Neural cell (in vitro differentiated cells): Measurements from ENCODE around the gene ZNF148. TPM values are rescaled to one million over a fixed set of nuclear protein-coding genes. Genes with fewer than 3 reads are reported as not detected.

Source experiments
- H2AFZ ChIP-seq: fragments of 200-600, 300-800 bp; sonication (generic), shearing (Covaris generic); 2 replicates; pipeline ENCODE4 v1.6.0; 2014; ENCODE audit warnings: low read depth, mild to moderate bottlenecking, antibody characterized with exemption, low read length, moderate library complexity
- H3F3A ChIP-seq: fragments of 200-600 bp; shearing (Covaris generic); 2 replicates; pipeline ENCODE4 v1.6.1; 2016; ENCODE audit warnings: mild to moderate bottlenecking, moderate library complexity, mixed read lengths, antibody characterized with exemption, low read length; ENCODE audit not compliant: insufficient read depth, poor library complexity, severe bottlenecking
- H3K27ac ChIP-seq: fragments of 200-600, 300-800 bp; sonication (generic), shearing (Covaris generic); 2 replicates; pipeline ENCODE4 v1.5.1; 2014; ENCODE audit warnings: mild to moderate bottlenecking, low read length, moderate library complexity
- H3K27me3 ChIP-seq: fragments of 300-800, 200-600 bp; sonication (generic), shearing (Covaris generic); 2 replicates; pipeline ENCODE4 v1.6.0; 2014; ENCODE audit warnings: mild to moderate bottlenecking, low read depth, low read length, moderate library complexity; ENCODE audit not compliant: insufficient read depth
- H3K36me3 ChIP-seq: fragments of 300-800, 200-600 bp; sonication (generic), shearing (Covaris generic); 2 replicates; pipeline ENCODE4 v1.5.1; 2014; ENCODE audit warnings: mild to moderate bottlenecking, antibody characterized with exemption, low read length, moderate library complexity; ENCODE audit not compliant: insufficient read depth
- H3K4me2 ChIP-seq: fragments of 300-800, 200-600 bp; sonication (generic), shearing (Covaris generic); 2 replicates; pipeline ENCODE4 v1.6.0; 2014; ENCODE audit warnings: mild to moderate bottlenecking, low read length
- H3K4me3 ChIP-seq: fragments of 300-800, 200-600 bp; sonication (generic), shearing (Covaris generic); 2 replicates; pipeline ENCODE4 v1.5.1; 2014; ENCODE audit warnings: mild to moderate bottlenecking, low read length, moderate library complexity
- H3K79me2 ChIP-seq: fragments of 200-600 bp; shearing (Covaris generic); replicated peaks from 2 replicates; pipeline ENCODE4 v1.6.0; 2014; ENCODE audit warnings: mild to moderate bottlenecking, low read length, moderate library complexity; ENCODE audit not compliant: insufficient read depth
- H3K9ac ChIP-seq: fragments of 300-800, 200-600 bp; sonication (generic), shearing (Covaris generic); 2 replicates; pipeline ENCODE4 v1.6.1; 2016; ENCODE audit warnings: mild to moderate bottlenecking, low read length, mixed read lengths
- H3K9me2 ChIP-seq: fragments of 200-600 bp; shearing (Covaris generic); 2 replicates; pipeline ENCODE4 v1.6.1; 2016; ENCODE audit warnings: mild to moderate bottlenecking, low read length, mixed read lengths; ENCODE audit not compliant: insufficient read depth
- H3K9me3 ChIP-seq: fragments of 200-600, 300-800 bp; sonication (generic), shearing (Covaris generic); 2 replicates; pipeline ENCODE4 v1.6.1; 2016; ENCODE audit warnings: mild to moderate bottlenecking, mixed run types, low read length, moderate library complexity, mixed read lengths
- H4K20me1 ChIP-seq: fragments of 200-600 bp; shearing (Covaris generic); 2 replicates; pipeline ENCODE4 v1.6.1; 2016; ENCODE audit warnings: mild to moderate bottlenecking, mixed run types; ENCODE audit not compliant: insufficient read depth
- CTCF ChIP-seq: fragments of 450-650 bp; IDR thresholded peaks from 2 replicates; pipeline ENCODE4 v1.5.1; 2014; ENCODE audit warnings: antibody characterized with exemption, mild to moderate bottlenecking, moderate library complexity; ENCODE audit not compliant: poor library complexity, severe bottlenecking
- EP300 ChIP-seq: fragments of 450-650 bp; conservative IDR thresholded peaks from 2 replicates; pipeline ENCODE4 v1.6.1; 2014; ENCODE audit warnings: antibody characterized with exemption, mild to moderate bottlenecking, moderate library complexity; ENCODE audit not compliant: poor library complexity, severe bottlenecking
- EZH2 ChIP-seq: fragments of 200-600, 300-800 bp; shearing (Covaris generic), sonication (generic); IDR thresholded peaks from 2 replicates; pipeline ENCODE4 v1.6.1; 2014; ENCODE audit warnings: antibody characterized with exemption, low read length, borderline replicate concordance, mild to moderate bottlenecking; ENCODE audit not compliant: insufficient read depth, poor library complexity, severe bottlenecking
- MXI1 ChIP-seq: fragments of 450-650 bp; conservative IDR thresholded peaks from 2 replicates; pipeline ENCODE4 v1.6.1; 2014; ENCODE audit warnings: antibody characterized with exemption, mild to moderate bottlenecking; ENCODE audit not compliant: poor library complexity, severe bottlenecking
- POLR2AphosphoS5 ChIP-seq: IDR thresholded peaks from 2 replicates; pipeline ENCODE4 v1.6.1; 2012
- RAD21 ChIP-seq: fragments of 450-650 bp; conservative IDR thresholded peaks from 2 replicates; pipeline ENCODE4 v1.6.1; 2014; ENCODE audit warnings: antibody characterized with exemption, mild to moderate bottlenecking, moderate library complexity
- REST ChIP-seq: IDR thresholded peaks from 2 replicates; pipeline ENCODE4 v1.6.1; 2012; ENCODE audit warnings: borderline replicate concordance
- SMC3 ChIP-seq: fragments of 450-650 bp; conservative IDR thresholded peaks from 2 replicates; pipeline ENCODE4 v1.6.1; 2014; ENCODE audit warnings: antibody characterized with exemption, mild to moderate bottlenecking, moderate library complexity; ENCODE audit not compliant: poor library complexity
- TAF1 ChIP-seq: IDR thresholded peaks from 2 replicates; pipeline ENCODE4 v1.6.1; 2012; ENCODE audit warnings: low read depth
- polyA plus RNA-seq: library from polyadenylated mRNA; depleted of rRNA; stranded (reverse); fragments of >200 nt; gene quantifications from 2 replicates; pipeline ENCODE4 v1.2.3, GENCODE V29; 2014

ZNF148 gene
- polyA plus RNA-seq, 1 donor from 2014 or later, result 16.9 TPM

GRCh38 chr3:125337506-125337905 is 37.6 kb downstream of the ZNF148 start:
- Histone ChIP-seq H3K4me2 (no peak overlapping the region), H3K79me2 (peaks cover 81% of the 10 kb centered on the region), H3K9me2 (no peaks in the 10 kb centered on the region), H3K27me3 (no peaks in the 10 kb centered on the region), H3K9me3 (no peaks in the 10 kb centered on the region), H3K4me3 (no peak overlapping the region), H3K27ac (no peak overlapping the region), H3K36me3 (no peaks in the 10 kb centered on the region), H2AFZ (no peak overlapping the region), H3K9ac (no peak overlapping the region), H3F3A (no peaks in the 10 kb centered on the region), H4K20me1 (no peaks in the 10 kb centered on the region)
- TF ChIP-seq CTCF, result no peak
- no peak for TF ChIP-seq POLR2AphosphoS5
- TF ChIP-seq EZH2, result no peak
- TF ChIP-seq SMC3, result no peak
- no peak for TF ChIP-seq TAF1
- no peak for TF ChIP-seq RAD21
- no peak for TF ChIP-seq MXI1
- TF ChIP-seq EP300, result no peak
- no peak for TF ChIP-seq REST

- Histone ChIP-seq H2AFZ (no peak overlapping the region), H3K9me3 (no peaks in the 10 kb centered on the region), H3K27me3 (no peaks in the 10 kb centered on the region), H3K9me2 (no peaks in the 10 kb centered on the region), H4K20me1 (no peaks in the 10 kb centered on the region), H3K4me2 (no peak overlapping the region), H3F3A (no peaks in the 10 kb centered on the region), H3K4me3 (no peak overlapping the region), H3K36me3 (no peaks in the 10 kb centered on the region), H3K79me2 (peaks cover 66% of the 10 kb centered on the region), H3K9ac (no peak overlapping the region), H3K27ac (no peak overlapping the region)
- TF ChIP-seq CTCF (no peak), EZH2 (no peak), EP300 (no peak), REST (no peak), POLR2AphosphoS5 (no peak), RAD21 (no peak), TAF1 (no peak), MXI1 (no peak), SMC3 (no peak)
Observed at GRCh38 chr3:125334675-125335560, 40.2 kb downstream of the ZNF148 start.
